Pancreas (tissue), 10 donors: Measurements from ENCODE around the gene CCDC63. TPM values are rescaled to one million over a fixed set of nuclear protein-coding genes. Genes with fewer than 3 reads are reported as not detected.

ENCODE experiments used
- ATAC-seq, 4 donors: fragments of 200-7000 bp; cut with Tn5 transposase; one replicate each; pipeline versions ENCODE4 v1.8.0 to v1.9.1; 2020; ENCODE audit warnings: mild to moderate bottlenecking in 4 of 4, moderate library complexity in 4 of 4
- DNase-seq, 6 donors: peaks; one replicate each; pipeline ENCODE4 v3.0.0-alpha.2; 2020
- FAIRE-seq: peaks from 2 replicates; lab custom pipeline; 2012; peaks lifted over from hg19 to GRCh38; lab: Jason Lieb, UNC
- H3K27ac ChIP-seq, 4 donors: fragments of 200-600 bp; sonication (generic); 1 replicate in 3 of 4; 2 replicates in 1 of 4; pipeline versions ENCODE4 v1.5.0 to v1.8.0; 2020
- H3K27me3 ChIP-seq, 4 donors: fragments of 200-600 bp; one replicate each; pipeline ENCODE4 v1.8.0; 2021
- H3K36me3 ChIP-seq, 3 donors: fragments of 200-600 bp; sonication (generic) in 1 of 3; one replicate each; pipeline versions ENCODE4 v1.5.0 to v1.8.0; 2020 to 2021
- H3K4me1 ChIP-seq, 3 donors: fragments of 200-600 bp; one replicate each; pipeline ENCODE4 v1.8.0; 2021
- H3K4me3 ChIP-seq, 4 donors: fragments of 200-600 bp; sonication (generic) in 2 of 4; one replicate each; pipeline versions ENCODE4 v1.5.0 to v1.8.0; 2020 to 2021
- H3K9me3 ChIP-seq, 4 donors: fragments of 200-600 bp; one replicate each; pipeline ENCODE4 v1.8.0; 2021
- WGBS, 2 donors: extraction: QIAGEN DNeasy Blood & Tissue Kit; methylation state at CpG; one replicate each; pipeline ENCODE4 v1.1.7; 2013; 5-methylcytosine and 5-hydroxymethylcytosine counted together
- intact Hi-C, 3 donors: fragments of 100-400 bp; cut with DNase I; formaldehyde crosslinking; loops; one replicate each; pipeline versions ENCODE4 v1.11.1 to v1.14.2; 2022
- polyA plus RNA-seq, 2 donors: library from polyadenylated mRNA; stranded (reverse); fragments of 200-250 nt; gene quantifications; one replicate each; pipeline ENCODE4 v1.2.3, GENCODE V29; 2013
- total RNA-seq, 6 donors: library from RNA; stranded (reverse); fragmentation: NEBNext Ultra II Directional in 4 of 6; extraction: Animal tissue kit (Norgen Biotek cat#: 25700) in 4 of 6; gene quantifications; one replicate each; pipeline versions ENCODE4 v1.2.1 to v1.2.4, GENCODE V29; 2021 to 2023
- TF ChIP-seq, protein P1 (sequence below), 4 donors: fragments of 200-600 bp; sonication (generic) in 3 of 4; IDR thresholded peaks; one replicate each; pipeline versions ENCODE4 v1.5.0 to v1.8.0; 2021; ENCODE audit warnings: antibody characterized with exemption in 4 of 4
- donor health status: healthy with polysubstance abuse.
- donor health status: DM: no; HTN: no; CAD: no; lungs with moderate emphysema.
- donor health status: DM: no; HTN: no; CAD: no.
- donor health status: control.
- donor health status: control.
- donor health status: Bipolar disorder and iron deficiency.
- donor health status: DM: yes; HTN: yes; CAD: no.
- donor health status: DM: no; HTN: no; CAD: no.
- donor health status: DM: no; HTN: no; CAD: no.
- donor health status: DM: yes; HTN: yes; CAD: no.

Gene CCDC63
- total and polyA plus RNA-seq, 8 donors, result not detected

DNA sequence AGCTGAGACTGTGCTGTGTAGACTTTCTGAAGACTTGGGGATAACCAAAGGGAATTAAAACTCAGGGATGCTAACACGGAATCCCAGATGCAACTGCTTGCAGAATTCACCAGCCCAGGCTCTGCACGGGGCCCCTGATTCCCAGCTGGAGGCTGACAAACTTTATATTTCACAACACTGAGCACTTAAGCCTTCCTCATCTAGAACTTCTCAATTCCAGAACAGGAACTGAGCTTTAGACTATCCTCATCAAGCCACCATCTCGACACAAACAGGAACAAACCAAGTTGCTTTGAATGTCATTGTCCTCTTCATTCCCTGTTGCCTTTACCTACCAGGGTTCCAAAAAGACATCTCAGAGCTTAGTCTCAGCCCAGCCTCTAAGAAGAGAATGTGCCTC, 22.2 kb downstream of the CCDC63 start:
- intact Hi-C loops, result no loop called here
- DNase-seq (no peak), ATAC-seq (peak in 2 of 4 donors; percentile 60 to 61), FAIRE-seq (no peak)
- Histone ChIP-seq H3K36me3 (no peaks in the 10 kb centered on the region), H3K4me1 (no peaks in the 10 kb centered on the region), H3K4me3 (no peak overlapping the region), H3K27me3 (no peaks in the 10 kb centered on the region), H3K9me3 (no peaks in the 10 kb centered on the region), H3K27ac (no peak overlapping the region)
- 52 to 64% methylated on average over 3 of the region's 3 CpGs for WGBS, 2 donors
- TF ChIP-seq, protein P1, sequence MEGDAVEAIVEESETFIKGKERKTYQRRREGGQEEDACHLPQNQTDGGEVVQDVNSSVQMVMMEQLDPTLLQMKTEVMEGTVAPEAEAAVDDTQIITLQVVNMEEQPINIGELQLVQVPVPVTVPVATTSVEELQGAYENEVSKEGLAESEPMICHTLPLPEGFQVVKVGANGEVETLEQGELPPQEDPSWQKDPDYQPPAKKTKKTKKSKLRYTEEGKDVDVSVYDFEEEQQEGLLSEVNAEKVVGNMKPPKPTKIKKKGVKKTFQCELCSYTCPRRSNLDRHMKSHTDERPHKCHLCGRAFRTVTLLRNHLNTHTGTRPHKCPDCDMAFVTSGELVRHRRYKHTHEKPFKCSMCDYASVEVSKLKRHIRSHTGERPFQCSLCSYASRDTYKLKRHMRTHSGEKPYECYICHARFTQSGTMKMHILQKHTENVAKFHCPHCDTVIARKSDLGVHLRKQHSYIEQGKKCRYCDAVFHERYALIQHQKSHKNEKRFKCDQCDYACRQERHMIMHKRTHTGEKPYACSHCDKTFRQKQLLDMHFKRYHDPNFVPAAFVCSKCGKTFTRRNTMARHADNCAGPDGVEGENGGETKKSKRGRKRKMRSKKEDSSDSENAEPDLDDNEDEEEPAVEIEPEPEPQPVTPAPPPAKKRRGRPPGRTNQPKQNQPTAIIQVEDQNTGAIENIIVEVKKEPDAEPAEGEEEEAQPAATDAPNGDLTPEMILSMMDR (IDR thresholded peaks at IDR 0.05), result no peak

DNA sequence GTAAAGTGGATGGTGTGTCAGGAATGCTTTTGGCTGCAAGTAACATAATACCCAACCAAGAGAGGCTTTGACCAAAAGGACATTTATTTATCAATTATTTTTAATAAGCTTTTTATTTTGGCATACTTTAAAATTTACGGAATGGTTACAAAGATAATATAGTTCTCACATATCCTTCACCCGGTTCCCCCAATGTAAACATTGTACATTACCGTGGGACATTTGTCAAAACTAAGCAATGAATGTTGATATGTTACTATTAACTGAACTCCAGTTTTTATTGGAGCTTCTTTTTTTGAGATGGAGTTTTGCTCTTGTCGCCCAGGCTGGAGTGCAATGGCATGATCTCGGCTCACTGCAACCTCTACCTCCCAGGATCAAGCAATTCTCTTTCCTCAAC, 23.0 kb downstream of the CCDC63 start:
- 67 to 79% methylated on average over 5 of the region's 5 CpGs for WGBS, 2 donors
- intact Hi-C loops, result no loop called here
- Histone ChIP-seq H3K27me3 (no peaks in the 10 kb centered on the region), H3K4me3 (no peak overlapping the region), H3K4me1 (no peaks in the 10 kb centered on the region), H3K9me3 (no peaks in the 10 kb centered on the region), H3K36me3 (no peaks in the 10 kb centered on the region), H3K27ac (no peak overlapping the region)
- TF ChIP-seq, protein P1 (IDR thresholded peaks at IDR 0.05), result no peak
- no peak for ATAC-seq
- FAIRE-seq, result no peak
- no peak for DNase-seq

DNA sequence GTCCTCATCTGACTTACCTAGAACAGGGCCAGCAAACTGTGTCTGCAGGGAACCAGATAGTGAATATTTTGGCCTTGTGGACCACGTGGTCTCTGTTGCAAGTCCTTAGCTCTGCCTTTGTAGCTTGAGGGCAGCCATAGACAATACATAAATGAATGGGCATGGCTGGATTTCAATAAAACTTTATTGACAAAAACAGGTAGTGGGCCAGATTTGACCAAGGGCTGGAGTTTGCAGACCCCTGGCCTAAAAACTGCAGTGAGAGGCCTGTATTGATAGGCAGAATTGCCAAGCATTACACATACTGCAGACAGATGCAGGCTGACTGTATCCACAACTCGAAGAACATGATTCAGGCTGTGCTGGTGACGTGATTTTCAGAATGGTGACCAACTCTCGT, 25.3 kb downstream of the CCDC63 start:
- H3K36me3 ChIP-seq, result no peaks in the 10 kb centered on the region
- no peaks in the 10 kb centered on the region for H3K9me3 ChIP-seq
- 47 to 64% methylated on average over 4 of the region's 4 CpGs for WGBS, 2 donors
- FAIRE-seq (no peak), DNase-seq (no peak), ATAC-seq (no peak)
- H3K4me1 ChIP-seq, result no peaks in the 10 kb centered on the region
- H3K27ac ChIP-seq, result no peak overlapping the region
- intact Hi-C loops, result no loop called here
- TF ChIP-seq, protein P1 (IDR thresholded peaks at IDR 0.05), result no peak
- H3K4me3 ChIP-seq, result no peak overlapping the region
- no peaks in the 10 kb centered on the region for H3K27me3 ChIP-seq

DNA sequence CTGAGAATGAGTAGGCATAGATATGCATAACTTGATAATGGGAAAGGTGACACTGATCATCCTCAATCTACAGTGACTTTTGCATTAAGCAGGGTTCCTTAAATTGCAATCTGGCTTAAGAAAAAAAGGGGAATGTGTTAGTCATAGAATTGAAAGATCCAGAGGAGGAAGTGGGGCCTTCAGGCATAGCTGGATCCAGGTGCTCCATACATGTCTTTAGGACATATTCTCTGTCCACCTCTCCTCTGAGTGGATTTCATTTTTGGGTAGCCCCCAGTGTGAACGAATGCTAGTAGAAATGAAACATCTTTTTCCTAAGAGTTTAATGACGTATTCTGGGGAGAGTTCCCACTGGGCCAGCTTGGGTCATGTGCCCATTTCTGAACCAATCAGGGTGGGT, 27.6 kb downstream of the CCDC63 start:
- TF ChIP-seq, protein P1 (IDR thresholded peaks at IDR 0.05), result no peak
- no peak overlapping the region for H3K27ac ChIP-seq
- intact Hi-C loops, result no loop called here
- ATAC-seq, result no peak
- no peak overlapping the region for H3K4me3 ChIP-seq
- no peaks in the 10 kb centered on the region for H3K27me3 ChIP-seq
- WGBS, 2 donors, result 65 to 69% methylated on average over 2 of the region's 2 CpGs
- H3K4me1 ChIP-seq, result no peaks in the 10 kb centered on the region
- H3K9me3 ChIP-seq, result no peaks in the 10 kb centered on the region
- no peak for FAIRE-seq
- DNase-seq, result no peak
- H3K36me3 ChIP-seq, result no peaks in the 10 kb centered on the region

DNA sequence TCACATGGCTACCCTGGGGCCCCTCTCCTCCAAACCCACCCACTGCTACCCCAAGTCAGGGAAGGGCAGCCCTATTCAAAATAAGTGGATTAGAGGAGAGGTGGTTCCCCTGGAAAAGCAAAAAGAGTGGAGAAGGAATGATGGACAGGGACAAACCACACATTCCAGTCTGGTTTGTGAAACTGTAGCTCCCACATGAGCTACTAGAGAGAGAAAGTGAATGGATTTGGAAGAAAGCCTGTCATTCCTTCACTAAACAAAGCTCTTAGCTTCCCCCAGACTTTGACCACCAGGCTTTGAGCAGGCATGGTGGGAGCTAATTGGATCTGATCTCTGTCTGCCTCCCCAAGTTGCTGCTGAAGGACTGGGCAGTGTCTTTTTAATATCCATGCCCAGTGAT, 28.0 kb downstream of the CCDC63 start:
- intact Hi-C loops, result no loop called here
- ATAC-seq (no peak), DNase-seq (no peak), FAIRE-seq (no peak)
- H3K27ac ChIP-seq, result no peak overlapping the region
- no peak overlapping the region for H3K4me3 ChIP-seq
- H3K36me3 ChIP-seq, result no peaks in the 10 kb centered on the region
- TF ChIP-seq, protein P1 (IDR thresholded peaks at IDR 0.05), result no peak
- H3K4me1 ChIP-seq, result no peaks in the 10 kb centered on the region
- H3K27me3 ChIP-seq, result no peaks in the 10 kb centered on the region
- no peaks in the 10 kb centered on the region for H3K9me3 ChIP-seq
